ENCODE results near the gene MAGI1.

The MAGI1 gene

GRCh38 chr3:65701516-65701915, 337.2 kb downstream of the MAGI1 start:
- no peak for DNase-seq

GRCh38 chr3:65689436-65689835, 349.3 kb downstream of the MAGI1 start:
- no peak for DNase-seq

GRCh38 chr3:65687741-65688140, 351.0 kb downstream of the MAGI1 start:
- no peak for DNase-seq

GRCh38 chr3:65685621-65686235, 353.0 kb downstream of the MAGI1 start:
- peak; percentile 59 for DNase-seq

DNA sequence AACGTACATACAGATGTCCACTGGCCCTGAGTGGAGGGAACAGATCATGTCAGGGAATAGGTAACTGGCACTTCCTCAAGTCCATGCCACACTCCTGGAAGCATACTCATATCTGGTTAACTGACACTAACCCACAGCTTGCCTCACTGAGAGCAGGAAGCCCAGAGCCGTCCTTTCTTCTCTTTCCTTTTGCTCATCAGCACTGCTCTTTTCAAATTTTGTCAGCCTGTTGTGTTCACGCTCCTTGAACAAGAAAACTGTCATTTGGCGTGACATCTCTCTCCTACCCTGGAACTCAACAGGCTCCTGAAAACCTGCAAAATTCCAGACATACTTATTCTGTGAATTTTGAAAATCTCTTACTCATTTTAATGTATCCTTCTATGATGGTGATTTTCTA, 360.2 kb downstream of the MAGI1 start:
- DNase-seq, result no peak

DNA sequence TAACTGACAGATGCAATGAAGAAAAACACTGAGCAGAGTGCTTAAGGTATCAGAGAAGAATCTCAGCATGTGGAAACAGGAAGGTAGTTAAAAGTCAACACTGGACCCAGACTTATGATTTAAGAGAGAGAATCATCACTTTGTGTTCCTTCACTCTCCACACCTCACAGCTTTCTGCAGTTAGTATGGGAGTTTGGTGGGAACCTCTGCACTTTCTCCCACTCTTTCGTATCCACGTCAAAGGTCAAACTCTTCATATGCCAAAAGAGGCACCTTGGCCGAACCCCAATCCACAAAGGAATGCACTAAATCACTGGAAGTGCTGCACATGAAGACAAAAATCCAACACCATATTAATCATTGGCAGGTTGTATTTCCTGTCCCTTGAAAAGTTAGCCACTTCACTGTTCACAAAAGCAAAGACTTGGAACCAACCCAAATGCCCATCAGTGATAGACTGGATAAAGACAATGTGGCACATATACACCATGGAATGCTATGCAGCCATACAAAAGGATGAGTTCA, 361.2 kb downstream of the MAGI1 start:
- DNase-seq, result no peak

- no peak for DNase-seq
Measured at GRCh38 chr3:65676580-65676979, 362.1 kb downstream of the MAGI1 start.

GRCh38 chr3:65675011-65675410, 363.7 kb downstream of the MAGI1 start:
- no peak for DNase-seq

- DNase-seq, result peak; percentile 49
Measured at GRCh38 chr3:65674226-65674625, 364.5 kb downstream of the MAGI1 start.

GRCh38 chr3:65672871-65673815, 365.6 kb downstream of the MAGI1 start:
- DNase-seq, result peak; percentile 36

GRCh38 chr3:65672061-65672460, 366.7 kb downstream of the MAGI1 start:
- no peak for DNase-seq

- DNase-seq, result no peak
Measured at GRCh38 chr3:65671004-65671403, 367.7 kb downstream of the MAGI1 start.

DNA sequence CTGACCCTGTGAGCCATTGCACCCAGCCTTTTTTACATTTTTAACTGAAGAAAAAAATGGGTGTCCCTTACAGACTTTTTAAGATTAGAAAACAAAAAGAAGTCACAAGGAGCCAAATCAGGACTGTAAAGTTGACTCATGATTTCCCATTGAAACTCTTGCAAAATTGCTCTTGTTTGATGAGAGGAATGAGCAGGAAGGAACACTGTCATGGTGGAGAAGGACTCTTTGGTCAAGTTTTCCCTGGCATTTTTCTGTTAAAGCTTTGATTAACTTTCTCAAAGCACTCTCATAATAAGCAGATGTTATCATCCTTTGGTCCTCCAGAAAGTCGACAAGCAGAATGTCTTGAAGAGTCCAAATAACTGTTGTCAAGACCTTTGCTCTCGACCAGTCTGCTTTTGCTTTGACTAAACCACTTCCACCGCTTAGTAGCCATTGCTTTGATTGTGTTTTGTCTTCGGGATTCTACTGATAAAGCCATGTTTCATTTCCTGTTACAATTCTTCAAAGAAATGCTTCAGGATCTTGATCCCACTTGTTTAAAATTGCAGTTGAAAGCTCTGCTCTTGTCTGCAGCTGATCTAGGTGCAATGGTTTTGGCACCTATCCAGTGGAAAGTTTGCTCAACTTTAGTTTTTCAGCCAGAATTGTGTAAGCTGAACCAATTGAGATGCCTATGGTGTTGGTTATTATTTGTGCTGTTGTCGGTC, 369.4 kb downstream of the MAGI1 start:
- peak; percentile 62 for DNase-seq

DNA sequence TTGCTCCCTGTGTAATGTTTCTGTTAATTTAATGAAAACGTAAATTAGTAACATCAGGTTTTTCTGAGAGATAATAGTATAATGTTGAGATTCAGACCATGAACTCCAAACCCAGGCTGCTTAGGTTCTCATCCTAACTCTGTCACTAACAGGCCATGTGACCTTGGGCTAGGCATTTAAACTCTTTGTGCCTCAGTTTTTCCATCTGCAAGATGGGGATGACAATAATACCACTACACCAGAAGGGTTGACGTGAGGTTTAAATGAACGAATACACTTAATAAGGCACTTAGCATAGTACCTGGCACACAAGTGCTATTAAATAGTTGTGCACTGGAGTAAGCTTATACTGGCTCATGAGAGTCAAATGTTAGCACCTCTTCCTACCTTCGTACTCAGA, 370.8 kb downstream of the MAGI1 start:
- DNase-seq, result no peak

- DNase-seq, result peak; percentile 82
Measured at GRCh38 chr3:65666448-65667091, 372.1 kb downstream of the MAGI1 start.

DNA sequence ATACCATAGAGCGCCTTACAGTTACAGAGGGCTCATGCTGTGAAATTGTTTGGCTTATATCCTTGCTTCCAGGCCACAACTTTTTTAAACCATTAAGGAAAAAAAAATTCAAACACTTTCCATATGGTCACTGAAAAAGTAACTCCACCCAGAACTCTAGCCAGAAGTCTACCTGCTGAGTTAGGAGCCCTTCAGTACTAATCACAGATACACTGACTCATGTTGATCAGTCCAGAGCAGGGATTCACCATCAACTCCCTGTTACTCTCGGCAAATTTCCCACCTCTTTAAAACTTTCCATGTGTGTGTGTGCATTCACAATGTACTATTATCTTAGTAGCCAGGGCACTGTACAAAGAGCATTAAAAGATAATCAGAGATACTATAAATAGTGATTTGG, 372.8 kb downstream of the MAGI1 start:
- peak; percentile 70 for DNase-seq

DNA sequence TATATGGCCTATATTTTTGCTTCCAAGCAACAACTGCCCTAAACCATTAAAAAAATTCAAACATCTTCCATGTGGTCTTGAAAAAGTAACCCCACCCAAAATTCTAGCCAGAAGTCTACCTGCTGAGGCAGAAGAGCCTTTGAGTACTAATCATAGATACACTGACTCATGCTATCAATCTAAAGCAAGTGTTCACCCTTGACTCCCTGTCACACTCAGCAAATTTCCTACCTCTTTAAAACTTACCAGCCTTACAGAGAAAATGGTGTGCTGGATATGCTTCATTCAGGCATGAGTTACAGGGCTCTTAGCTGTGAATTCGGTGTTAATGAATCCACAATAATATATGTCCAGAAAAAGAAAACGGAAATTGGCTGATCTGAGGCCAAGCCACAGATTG, 373.8 kb downstream of the MAGI1 start:
- no peak for DNase-seq

- peak; percentile 53 for DNase-seq
Measured at GRCh38 chr3:65664446-65664845, 374.3 kb downstream of the MAGI1 start.

DNA sequence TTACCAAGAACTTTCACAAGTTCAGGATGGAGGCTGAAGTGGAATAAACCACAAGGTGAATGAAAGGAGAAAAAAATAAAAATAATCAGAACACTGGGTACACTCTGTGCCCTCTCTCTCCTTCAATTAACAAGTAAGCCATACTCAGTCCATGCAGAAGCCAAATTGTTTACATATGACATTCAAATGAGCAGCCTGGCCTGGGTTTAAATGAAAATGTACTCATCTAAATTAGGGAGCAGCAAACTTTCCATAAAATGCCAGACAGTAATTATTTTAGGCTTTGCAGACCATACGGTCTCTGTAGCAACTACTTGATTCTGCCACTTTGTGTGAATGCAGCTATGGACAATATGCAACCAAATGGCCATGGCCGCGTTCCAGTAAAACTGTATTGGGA, 376.6 kb downstream of the MAGI1 start:
- no peak for DNase-seq

- no peak for DNase-seq
Measured at GRCh38 chr3:65660000-65660598, 378.6 kb downstream of the MAGI1 start.

GRCh38 chr3:65659396-65659795, 379.3 kb downstream of the MAGI1 start:
- peak; percentile 36 for DNase-seq

GRCh38 chr3:65658401-65658800, 380.3 kb downstream of the MAGI1 start:
- DNase-seq, result no peak

Measured in fibroblast of upper back skin (primary cell).